GM21390 (cell line): ENCODE data around the gene NEURL1B.
"Not testable (repeated sequence)": the region's sequence is repeated elsewhere in the genome, so short reads cannot be mapped to it uniquely, and the experiment has no call there.

Experiments used
- ATAC-seq: cut with Tn5 transposase; IDR thresholded peaks from one replicate; pipeline ENCODE4 v1.9.1; 2021; ENCODE audit not compliant: unreplicated experiment

NEURL1B gene

GRCh38 chr5:172692451-172692850 lies 51.4 kb downstream of the NEURL1B start:
- ATAC-seq, result no peak

GRCh38 chr5:172692981-172693380 lies 51.9 kb downstream of the NEURL1B start:
- no peak for ATAC-seq

- ATAC-seq, result no peak
These were observed 53.0 kb downstream of the NEURL1B start for GRCh38 chr5:172694061-172694460.

- no peak for ATAC-seq
These were observed 53.5 kb downstream of the NEURL1B start for GRCh38 chr5:172694541-172694940.

GRCh38 chr5:172695232-172696054 lies 54.4 kb downstream of the NEURL1B start:
- ATAC-seq, result no peak

GRCh38 chr5:172696171-172696849 lies 55.2 kb downstream of the NEURL1B start:
- no peak for ATAC-seq

GRCh38 chr5:172697123-172698121 lies 56.4 kb downstream of the NEURL1B start:
- ATAC-seq, result peak; percentile 90

- ATAC-seq, result no peak
These were observed 58.4 kb downstream of the NEURL1B start for GRCh38 chr5:172699423-172699822.

- no peak for ATAC-seq
These were observed 58.9 kb downstream of the NEURL1B start for GRCh38 chr5:172699999-172700364.

GRCh38 chr5:172700365-172701290 lies 59.6 kb downstream of the NEURL1B start:
- ATAC-seq, result no peak

GRCh38 chr5:172701291-172701656 lies 60.2 kb downstream of the NEURL1B start:
- no peak for ATAC-seq

GRCh38 chr5:172703952-172704351 lies 62.9 kb downstream of the NEURL1B start:
- no peak for ATAC-seq

GRCh38 chr5:172705576-172706084 lies 64.6 kb downstream of the NEURL1B start:
- ATAC-seq, result no peak

GRCh38 chr5:172706796-172707195 lies 65.7 kb downstream of the NEURL1B start:
- ATAC-seq, result no peak

- ATAC-seq, result no peak
These were observed 66.5 kb downstream of the NEURL1B start for GRCh38 chr5:172707285-172708182.

GRCh38 chr5:172708183-172708505 lies 67.1 kb downstream of the NEURL1B start:
- ATAC-seq, result no peak

- no peak for ATAC-seq
These were observed 69.6 kb downstream of the NEURL1B start for GRCh38 chr5:172710676-172711075.

GRCh38 chr5:172711321-172711861 lies 70.3 kb downstream of the NEURL1B start:
- ATAC-seq, result not testable (repeated sequence)

- no peak for ATAC-seq
These were observed 71.5 kb downstream of the NEURL1B start for GRCh38 chr5:172712610-172713009.
